GM21390 (cell line): ENCODE data around the gene ZNF665.
"Not testable (repeated sequence)": the region's sequence is repeated elsewhere in the genome, so short reads cannot be mapped to it uniquely, and the experiment has no call there.

ENCODE experiments used
- ATAC-seq: cut with Tn5 transposase; IDR thresholded peaks from one replicate; pipeline ENCODE4 v1.9.1; 2021; ENCODE audit not compliant: unreplicated experiment

The ZNF665 gene

GRCh38 chr19:53192771-53193534, at the start of gene ZNF665:
TSS of gene ZNF665 (minus strand) at chr19:53193358. CDS start at chr19:53182898, 10,460 bp downstream.
- ATAC-seq = no peak

DNA sequence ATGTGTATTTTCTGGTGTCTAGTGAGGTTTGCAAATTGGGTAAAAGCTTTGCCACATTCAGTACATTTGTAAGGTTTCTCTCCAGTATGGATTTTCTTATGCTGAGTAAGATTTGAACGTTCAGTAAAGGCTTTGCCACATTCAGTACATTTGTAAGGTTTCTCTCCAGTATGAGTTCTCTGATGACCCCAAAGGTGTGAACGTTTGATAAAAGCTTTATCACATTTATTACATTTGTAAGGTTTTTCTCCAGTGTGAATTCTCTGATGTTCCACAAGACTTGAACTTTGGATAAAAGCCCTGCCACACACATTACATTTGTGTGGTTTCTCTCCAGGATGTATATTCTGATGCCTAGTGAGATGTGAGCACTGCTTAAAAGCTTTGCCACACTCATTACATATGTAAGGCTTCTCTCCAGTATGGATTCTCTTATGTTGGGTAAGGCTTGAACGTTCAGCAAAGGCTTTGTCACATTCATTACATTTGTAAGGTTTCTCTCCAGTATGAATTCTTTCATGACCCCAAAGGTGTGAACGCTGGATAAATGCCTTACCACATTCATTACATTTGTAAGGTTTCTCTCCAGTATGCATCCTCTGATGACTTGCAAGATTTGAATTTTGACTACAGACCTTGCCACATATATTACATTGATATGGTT, 44.1 kb upstream of the ZNF665 start:
- ATAC-seq = no peak

GRCh38 chr19:53224606-53225005, 31.4 kb upstream of the ZNF665 start:
- no peak for ATAC-seq

- ATAC-seq = not testable (repeated sequence)
Measured at GRCh38 chr19:53222716-53223115, 29.6 kb upstream of the ZNF665 start.

GRCh38 chr19:53212703-53213320, 19.7 kb upstream of the ZNF665 start:
- ATAC-seq = no peak

DNA sequence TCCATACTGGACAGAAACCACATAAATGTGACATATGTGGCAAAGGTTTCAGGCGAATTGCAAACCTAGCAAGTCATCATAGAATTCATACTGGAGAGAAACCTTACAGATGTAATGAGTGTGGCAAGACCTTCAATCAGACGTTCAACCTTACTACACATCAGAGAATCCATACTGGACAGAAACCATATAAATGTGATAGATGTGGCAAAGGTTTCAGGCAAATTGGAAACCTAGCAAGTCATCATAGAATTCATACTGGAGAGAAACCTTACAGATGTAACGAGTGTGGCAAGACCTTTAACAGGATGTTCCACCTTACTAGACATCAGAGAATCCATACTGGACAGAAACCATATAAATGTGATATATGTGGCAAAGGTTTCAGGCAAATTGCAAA, 18.4 kb upstream of the ZNF665 start:
- ATAC-seq = not testable (repeated sequence)

DNA sequence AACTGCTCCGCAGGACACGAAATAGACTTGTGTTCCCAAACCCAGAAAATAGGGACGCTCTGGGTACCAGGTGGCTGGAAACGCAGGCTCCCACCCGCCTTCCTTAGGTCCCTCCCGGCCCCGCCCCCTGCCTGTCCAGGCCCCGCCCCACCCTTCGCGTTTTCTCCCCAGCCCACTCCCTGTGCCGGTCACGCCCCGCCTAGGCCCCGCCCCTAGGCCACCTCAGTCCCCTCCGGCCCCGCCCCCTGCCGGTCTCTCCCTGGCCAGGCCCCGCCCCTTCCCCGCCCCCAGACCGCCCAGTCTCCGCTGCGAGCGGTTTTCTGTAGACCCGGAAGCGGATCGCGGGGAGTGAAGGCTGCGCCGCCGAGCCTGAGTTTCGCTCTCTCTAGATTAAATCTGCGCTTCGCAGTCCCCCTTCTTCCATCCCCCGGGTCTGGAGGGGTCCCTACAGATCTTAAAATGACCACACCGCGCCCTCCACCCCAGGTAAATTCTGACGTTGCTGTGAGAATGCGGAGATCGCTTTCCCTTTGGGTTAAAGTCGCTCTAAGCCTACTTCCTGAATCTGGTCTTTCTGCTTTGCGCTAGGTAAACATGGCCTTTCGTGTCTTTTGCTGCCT, 3.7 kb upstream of the ZNF665 start:
- no peak for ATAC-seq

- no peak for ATAC-seq
Measured at GRCh38 chr19:53195265-53195903, 2.2 kb upstream of the ZNF665 start.

- no peak for ATAC-seq
Measured at GRCh38 chr19:53193535-53194222, 521 bp upstream of the ZNF665 start.

DNA sequence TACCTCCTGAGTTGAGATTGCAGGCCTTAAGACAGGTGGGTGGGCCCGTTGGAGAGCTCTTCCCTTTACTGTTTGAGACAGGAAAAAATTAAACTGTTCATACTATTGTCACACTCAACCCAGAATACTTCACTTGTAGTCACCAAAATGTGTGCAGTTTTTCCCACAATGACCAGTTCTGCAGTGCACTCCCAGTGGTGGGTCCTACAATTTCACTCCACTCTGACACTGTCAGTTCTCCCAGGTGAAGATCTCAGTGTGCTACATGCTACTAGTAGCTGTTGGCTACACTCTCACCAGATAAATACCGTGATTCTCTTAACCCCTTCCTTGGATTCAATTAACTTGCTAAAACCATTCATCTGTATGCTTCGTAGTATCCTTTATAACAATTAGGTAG, 2.9 kb downstream of the ZNF665 start:
- ATAC-seq = no peak

DNA sequence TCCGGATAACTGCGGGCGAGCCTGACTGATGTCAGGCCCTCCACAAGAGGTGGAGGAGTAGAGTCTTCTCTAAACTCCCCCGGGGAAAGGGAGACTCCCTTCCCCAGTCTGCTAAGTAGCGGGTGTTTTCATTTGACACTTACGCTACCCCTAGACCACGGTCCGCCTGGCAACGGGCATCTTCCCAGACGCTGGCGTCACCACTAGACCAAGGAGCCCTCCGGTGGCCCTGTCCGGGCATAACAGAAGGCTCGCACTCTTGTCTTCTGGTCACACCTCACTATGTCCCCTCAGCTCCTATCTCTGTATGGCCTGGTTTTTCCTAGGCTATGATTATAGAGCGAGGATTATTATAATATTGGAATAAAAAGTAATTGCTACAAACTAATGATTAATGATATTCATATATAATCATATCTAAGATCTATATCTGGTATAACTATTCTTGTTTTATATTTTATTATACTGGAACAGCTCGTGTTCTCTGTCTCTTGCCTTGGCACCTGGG, 3.4 kb downstream of the ZNF665 start:
- ATAC-seq = not testable (repeated sequence)

- ATAC-seq = not testable (repeated sequence)
Measured at GRCh38 chr19:53185155-53185882, 7.8 kb downstream of the ZNF665 start.

GRCh38 chr19:53183146-53183764, 9.9 kb downstream of the ZNF665 start:
- ATAC-seq = no peak

- no peak for ATAC-seq
Measured at GRCh38 chr19:53182202-53182601, 11.0 kb downstream of the ZNF665 start.

DNA sequence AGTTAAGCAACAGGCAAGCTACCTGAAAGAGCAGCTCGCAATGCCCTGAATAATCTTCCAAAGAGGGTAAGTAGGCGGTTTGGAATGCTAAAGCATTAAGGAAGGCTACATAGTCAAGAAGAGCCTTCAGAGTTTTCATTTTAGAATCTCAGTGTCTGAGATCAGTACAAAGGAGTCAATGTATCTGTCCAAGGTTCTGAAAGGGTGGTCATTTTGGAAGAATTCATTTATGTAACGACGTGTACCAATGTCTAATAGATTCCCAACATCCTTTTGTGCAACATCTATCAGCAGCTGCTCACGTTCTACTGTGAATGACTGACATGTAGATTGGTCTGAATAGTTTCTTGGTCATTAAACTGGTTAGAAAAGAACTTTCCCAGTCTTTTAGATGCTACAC, 15.2 kb downstream of the ZNF665 start:
- ATAC-seq = no peak

DNA sequence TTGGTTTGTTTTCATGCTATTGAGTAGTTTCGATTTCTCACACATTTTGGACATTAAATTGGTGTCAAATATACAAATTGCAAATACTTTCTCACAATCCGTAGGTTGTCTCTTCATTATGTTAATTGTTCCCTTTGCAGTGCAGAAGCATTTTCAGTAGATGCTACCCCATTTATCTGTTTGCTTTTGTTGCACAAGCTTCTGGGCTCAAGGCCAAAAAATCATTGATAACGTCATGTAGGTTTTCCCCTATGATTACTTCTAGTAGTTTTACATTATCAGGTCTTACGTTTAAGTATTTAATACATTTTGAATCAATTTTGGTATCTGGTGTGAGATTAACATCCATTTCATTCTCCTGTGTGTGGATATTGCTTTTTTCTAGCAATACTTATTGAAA, 20.3 kb downstream of the ZNF665 start:
- ATAC-seq = no peak

DNA sequence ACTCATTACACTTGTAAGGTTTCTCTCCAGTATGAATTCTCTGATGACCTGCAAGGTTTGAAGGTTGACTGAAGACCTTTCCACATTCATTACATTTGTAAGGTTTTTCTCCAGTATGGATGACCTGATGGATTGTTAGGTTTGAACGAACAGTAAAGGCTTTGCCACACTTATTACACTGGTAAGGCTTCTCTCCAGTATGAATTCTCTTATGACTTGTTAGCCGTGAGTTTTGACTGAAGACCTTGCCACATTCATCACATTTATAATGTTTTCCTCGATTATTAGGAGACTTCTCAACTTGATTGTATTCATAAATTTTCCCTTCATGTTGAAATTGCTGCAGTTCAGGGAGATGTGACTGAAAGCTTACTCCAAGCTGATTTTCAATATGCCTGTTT, 27.5 kb downstream of the ZNF665 start:
- ATAC-seq = no peak

DNA sequence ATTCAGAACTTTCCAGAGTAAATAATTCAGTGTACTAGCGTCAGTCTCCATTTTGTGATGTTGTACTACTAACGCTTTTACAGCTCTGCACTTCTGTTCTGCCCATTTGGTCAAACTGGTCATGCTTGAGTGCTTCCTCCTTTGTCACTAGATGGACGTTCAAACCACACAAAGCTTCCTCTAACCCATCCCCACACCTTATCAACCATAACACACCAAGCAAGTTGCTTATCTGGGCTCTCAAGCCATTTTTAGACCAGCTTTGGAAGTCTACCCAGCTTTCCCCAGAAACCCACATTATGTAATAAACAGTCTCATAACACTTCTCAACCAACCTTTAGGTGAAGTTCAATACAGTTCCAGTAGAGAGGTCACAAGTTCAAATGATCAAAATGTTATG, 32.0 kb downstream of the ZNF665 start:
- no peak for ATAC-seq

DNA sequence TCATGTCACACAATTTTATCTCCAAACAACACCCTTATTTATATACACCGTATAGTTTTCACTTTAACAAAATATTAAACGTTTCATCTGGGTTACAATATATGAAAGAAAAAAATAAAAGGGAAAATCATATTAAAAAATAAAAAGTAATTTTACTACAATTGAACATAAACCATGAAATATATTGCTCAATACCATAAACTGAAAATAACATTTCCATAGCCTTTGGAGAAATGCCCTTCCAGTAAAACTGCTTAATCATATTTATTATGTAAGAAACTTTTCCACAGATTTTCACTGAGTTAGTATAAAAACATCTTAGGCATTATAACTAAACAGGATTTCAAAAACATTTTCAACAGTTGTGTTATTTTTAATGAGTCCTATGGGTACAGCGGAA, 32.8 kb downstream of the ZNF665 start:
- ATAC-seq = no peak
